NCI-H2196 (cell line): ENCODE measurements around the gene LIPC.
A peak's percentile ranks its signal among the peaks of the same experiment; 100 is the strongest.

Experiments
- DNase-seq: peaks from one replicate; lab custom pipeline; 2025; ENCODE audit not compliant: unreplicated experiment; lab: John Stamatoyannopoulos, UW

Gene LIPC

DNA sequence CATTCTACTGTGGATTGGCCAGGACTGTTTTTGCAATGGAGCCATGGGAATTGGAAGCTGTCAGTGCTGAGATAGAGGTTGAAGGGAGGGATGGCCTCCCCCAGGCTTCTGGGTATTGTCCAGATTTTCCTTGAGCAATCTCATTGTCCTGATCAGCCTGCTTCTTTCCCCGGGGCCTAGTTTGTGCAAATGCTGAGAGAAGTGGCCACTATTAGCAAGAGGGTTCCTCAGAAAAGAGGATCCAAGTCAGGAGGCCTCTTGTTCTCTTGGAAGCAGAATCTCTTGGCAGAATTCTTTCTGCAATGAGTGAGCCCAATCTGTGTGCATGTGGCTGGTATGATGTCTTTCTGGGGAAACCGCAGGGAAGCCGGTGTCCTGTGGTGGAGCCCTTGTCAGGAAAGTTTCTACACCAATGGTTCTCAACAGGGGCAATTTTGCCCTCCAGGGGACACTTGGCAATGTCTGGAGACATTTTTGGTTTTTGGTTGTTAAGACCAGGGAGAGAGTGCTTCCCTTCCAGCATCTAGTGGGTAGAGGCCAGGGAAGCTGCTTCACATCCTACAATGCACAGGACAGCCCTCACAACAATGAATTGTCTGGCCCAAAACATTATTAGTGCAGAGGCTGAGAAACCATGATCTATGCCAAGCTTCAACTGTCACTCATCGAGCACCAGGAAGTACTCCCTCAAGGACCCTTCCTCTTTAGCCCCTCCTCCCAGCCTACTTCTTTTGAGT, 2.0 kb downstream of the LIPC start:
- DNase-seq: no peak

GRCh38 chr15:58434334-58434875, 2.6 kb downstream of the LIPC start:
- DNase-seq: no peak

- no peak for DNase-seq
These were observed 4.8 kb downstream of the LIPC start for GRCh38 chr15:58436552-58436951.

GRCh38 chr15:58437531-58438105, 5.8 kb downstream of the LIPC start:
- DNase-seq: no peak

- no peak for DNase-seq
These were observed 6.3 kb downstream of the LIPC start for GRCh38 chr15:58438111-58438510.

- DNase-seq: peak; percentile 43
These were observed 7.2 kb downstream of the LIPC start for GRCh38 chr15:58438956-58439355.

DNA sequence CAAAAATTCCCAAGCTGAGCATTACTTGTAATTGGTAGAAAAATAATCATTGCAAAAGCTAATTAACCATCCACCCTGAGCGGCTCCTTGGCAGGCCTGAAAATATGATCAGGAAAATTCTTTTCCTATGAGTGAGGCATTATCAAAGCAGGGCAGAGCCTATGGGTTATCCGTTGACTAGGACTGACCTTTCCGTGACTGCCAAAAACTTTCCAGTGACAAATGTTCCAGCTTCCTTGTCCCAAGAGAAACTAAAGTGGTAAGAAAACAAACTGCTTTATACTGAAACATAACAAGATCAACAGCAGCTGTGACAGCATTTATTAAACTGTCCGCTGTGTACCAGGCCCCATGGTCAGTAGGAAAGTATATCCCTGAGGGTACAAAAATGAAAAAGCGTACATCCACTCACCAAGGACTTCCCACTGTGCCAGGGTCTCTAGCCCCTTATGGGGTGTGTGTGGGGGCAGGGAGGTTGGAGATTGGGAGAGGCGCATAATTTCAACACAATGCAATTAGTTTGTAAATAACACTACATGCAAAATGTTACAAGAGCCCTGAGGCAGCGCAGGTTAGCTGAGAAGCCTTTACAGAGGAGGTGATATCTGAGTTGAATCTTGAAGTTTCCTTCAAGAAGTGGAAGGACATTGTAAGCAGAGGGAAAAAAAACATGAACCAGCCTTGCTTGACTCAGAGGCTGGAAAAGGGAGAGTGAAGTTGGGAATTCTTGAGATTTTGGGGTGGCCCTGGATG, 8.5 kb downstream of the LIPC start:
- DNase-seq: no peak

- no peak for DNase-seq
These were observed 9.1 kb downstream of the LIPC start for GRCh38 chr15:58440922-58441321.

DNA sequence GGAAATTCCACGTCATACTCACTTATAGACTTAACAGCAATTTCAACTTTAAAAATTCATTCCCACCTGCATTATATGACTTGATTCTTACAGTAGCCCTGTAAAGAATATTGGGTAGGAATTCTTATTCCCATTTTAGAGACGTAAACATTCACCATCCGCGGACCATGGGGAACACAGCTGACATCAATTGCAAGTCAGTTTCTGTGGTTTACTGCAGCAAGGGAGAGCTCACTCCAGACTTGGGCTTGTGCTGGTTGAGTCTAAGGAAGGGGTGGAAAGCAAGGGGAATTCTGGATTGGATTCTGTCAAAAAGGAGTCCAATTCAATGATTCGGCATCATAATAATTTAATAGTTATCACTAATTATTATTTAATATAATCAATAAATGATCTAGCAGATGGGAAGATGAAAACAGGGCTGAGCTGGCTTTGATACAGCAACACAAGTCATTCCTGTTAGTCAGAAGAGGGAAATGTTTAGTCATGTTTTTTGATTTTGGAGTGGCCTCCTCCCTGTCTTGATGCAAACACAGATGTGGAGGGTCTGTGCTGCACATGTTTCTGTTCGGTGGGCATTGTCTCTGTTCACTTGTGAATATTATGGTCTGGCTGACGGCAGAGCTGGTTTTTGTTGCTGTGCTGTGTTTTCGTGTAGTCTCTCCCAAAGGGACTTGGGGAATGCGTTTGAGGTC, 9.7 kb downstream of the LIPC start:
- DNase-seq: no peak

DNA sequence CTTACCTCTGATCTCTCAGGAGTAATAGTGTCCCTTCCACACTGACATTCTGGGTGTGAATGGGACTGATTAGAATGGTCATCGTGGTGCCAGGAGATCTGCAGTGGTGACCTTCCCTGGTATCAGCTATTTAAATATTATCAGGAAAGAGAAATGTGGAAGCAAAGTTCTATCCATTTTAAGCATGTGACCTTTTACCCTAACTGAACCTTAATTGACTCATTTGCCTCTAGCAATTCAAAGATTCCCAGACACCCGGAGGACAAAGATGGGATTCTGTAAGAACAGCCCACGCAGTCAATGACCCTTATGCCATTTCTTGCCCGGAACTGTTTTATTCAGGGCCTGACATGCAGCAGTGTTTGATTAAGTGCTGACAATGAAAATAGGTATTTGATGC, 10.3 kb downstream of the LIPC start:
- DNase-seq: no peak

GRCh38 chr15:58443308-58443707, 11.5 kb downstream of the LIPC start:
- no peak for DNase-seq

DNA sequence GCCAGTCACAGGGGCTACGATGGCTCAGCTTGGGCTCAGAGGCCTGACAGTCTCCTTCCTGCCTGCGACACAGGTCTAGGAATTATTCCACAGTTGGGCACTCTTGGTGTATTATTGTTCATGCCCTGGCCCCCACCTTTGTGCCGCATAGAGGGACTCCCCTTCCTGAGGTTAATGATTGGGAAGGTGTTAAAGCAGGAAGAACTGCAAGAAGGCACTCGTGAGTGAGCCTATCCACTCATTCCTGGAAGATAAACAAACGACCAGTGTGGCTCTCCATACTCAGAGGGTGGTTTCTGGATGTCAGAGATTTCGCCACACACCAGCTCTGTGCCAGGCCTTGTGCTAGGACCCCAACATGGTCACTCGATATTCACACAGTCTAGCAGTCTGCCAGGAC, 12.3 kb downstream of the LIPC start:
- no peak for DNase-seq

GRCh38 chr15:58444658-58445332, 13.0 kb downstream of the LIPC start:
- DNase-seq: no peak

- no peak for DNase-seq
These were observed 14.1 kb downstream of the LIPC start for GRCh38 chr15:58445865-58446264.

- DNase-seq: no peak
These were observed 14.7 kb downstream of the LIPC start for GRCh38 chr15:58446521-58446920.

- DNase-seq: no peak
These were observed 15.7 kb downstream of the LIPC start for GRCh38 chr15:58447271-58448010.

GRCh38 chr15:58448331-58448730, 16.5 kb downstream of the LIPC start:
- DNase-seq: no peak

- DNase-seq: no peak
These were observed 17.1 kb downstream of the LIPC start for GRCh38 chr15:58448906-58449305.

GRCh38 chr15:58451826-58452225, 20.0 kb downstream of the LIPC start:
- no peak for DNase-seq

GRCh38 chr15:58452775-58453174, 21.0 kb downstream of the LIPC start:
- no peak for DNase-seq
